ENCODE measurements around the gene C1orf74.

- TF ChIP-seq CTCF (IDR thresholded peaks at IDR 0.05; ENCODE audit: low read length), result no peak
- no peak for TF ChIP-seq EZH2 (IDR thresholded peaks at IDR 0.05; ENCODE audit: borderline replicate concordance, low read length)
Observed at GRCh38 chr1:209785592-209785991, 1.2 kb upstream of the C1orf74 start.

Data from OCI-LY1 (cell line).